Trophoblast cell (in vitro differentiated cells and primary cell): ENCODE data around the gene TEX13A.

ENCODE experiments used
- DNase-seq, 2 donors: peaks; one replicate each; pipeline ENCODE4 v3.0.0-alpha.2; 2016
- H2AFZ ChIP-seq: 2 replicates; pipeline ENCODE4 v1.6.1; 2013; ENCODE audit warnings: low read length, moderate library complexity, mild to moderate bottlenecking; ENCODE audit not compliant: insufficient read depth, poor library complexity
- H2AK5ac ChIP-seq: 2 replicates; pipeline ENCODE4 v1.6.1; 2013; ENCODE audit warnings: mild to moderate bottlenecking, low read length
- H2BK120ac ChIP-seq: 2 replicates; pipeline ENCODE4 v1.6.1; 2013; ENCODE audit warnings: low read length, mild to moderate bottlenecking, moderate library complexity; ENCODE audit not compliant: insufficient read depth, poor library complexity
- H2BK12ac ChIP-seq: 2 replicates; pipeline ENCODE4 v1.6.1; 2013; ENCODE audit warnings: mild to moderate bottlenecking, low read length, moderate library complexity
- H2BK5ac ChIP-seq: 2 replicates; pipeline ENCODE4 v1.6.1; 2013; ENCODE audit warnings: low read length, low read depth, moderate library complexity, mild to moderate bottlenecking; ENCODE audit not compliant: poor library complexity
- H3K14ac ChIP-seq: 2 replicates; pipeline ENCODE4 v1.6.1; 2013; ENCODE audit warnings: mild to moderate bottlenecking, low read length
- H3K18ac ChIP-seq: 2 replicates; pipeline ENCODE4 v1.6.1; 2013; ENCODE audit warnings: mild to moderate bottlenecking, low read length
- H3K23ac ChIP-seq: 2 replicates; pipeline ENCODE4 v1.6.1; 2013; ENCODE audit warnings: low read length
- H3K27ac ChIP-seq: 2 replicates; pipeline ENCODE4 v1.5.1; 2013; ENCODE audit warnings: low read depth, mild to moderate bottlenecking, inconsistent platforms, low read length, moderate library complexity
- H3K27me3 ChIP-seq: 2 replicates; pipeline ENCODE4 v1.6.1; 2013; ENCODE audit warnings: inconsistent platforms, mild to moderate bottlenecking, low read length, moderate library complexity; ENCODE audit not compliant: insufficient read depth
- H3K36me3 ChIP-seq, 2 experiments: 1 replicate in 1 of 2; 2 replicates in 1 of 2; pipeline ENCODE4 v1.6.1; 2013; ENCODE audit warnings: low read length in 2 of 2, mild to moderate bottlenecking in 2 of 2, moderate library complexity in 1 of 2; ENCODE audit not compliant: insufficient read depth in 2 of 2, control insufficient read depth in 1 of 2
- H3K4ac ChIP-seq: 2 replicates; pipeline ENCODE4 v1.6.1; 2013; ENCODE audit warnings: low read depth, mild to moderate bottlenecking, low read length, moderate library complexity
- H3K4me1 ChIP-seq, 2 experiments: 1 replicate in 1 of 2; 2 replicates in 1 of 2; pipeline ENCODE4 v1.6.1; 2013; ENCODE audit warnings: low read length in 2 of 2, mild to moderate bottlenecking in 2 of 2, moderate library complexity in 1 of 2; ENCODE audit not compliant: insufficient read depth in 2 of 2, control insufficient read depth in 1 of 2
- H3K4me2 ChIP-seq: 2 replicates; pipeline ENCODE4 v1.6.1; 2013; ENCODE audit warnings: inconsistent platforms, mild to moderate bottlenecking, low read length, moderate library complexity
- H3K4me3 ChIP-seq: 2 replicates; pipeline ENCODE4 v1.5.1; 2013; ENCODE audit warnings: mild to moderate bottlenecking, low read depth, low read length, inconsistent platforms
- H3K79me1 ChIP-seq: one replicate; pipeline ENCODE4 v1.6.1; 2013; ENCODE audit warnings: low read length
- H3K79me2 ChIP-seq: 2 replicates; pipeline ENCODE4 v1.6.1; 2013; ENCODE audit warnings: low read length, mild to moderate bottlenecking; ENCODE audit not compliant: control insufficient read depth, insufficient read depth, poor library complexity
- H3K9ac ChIP-seq: 2 replicates; pipeline ENCODE4 v1.6.1; 2013; ENCODE audit warnings: mild to moderate bottlenecking, low read length
- H3K9me3 ChIP-seq: 2 replicates; pipeline ENCODE4 v1.6.1; 2013; ENCODE audit warnings: low read depth, mild to moderate bottlenecking, control low read depth, inconsistent platforms, low read length; ENCODE audit not compliant: insufficient read depth
- H4K12ac ChIP-seq: 2 replicates; pipeline ENCODE4 v1.6.1; 2013; ENCODE audit warnings: low read depth, mild to moderate bottlenecking, low read length, moderate library complexity
- H4K8ac ChIP-seq: 2 replicates; pipeline ENCODE4 v1.6.1; 2013; ENCODE audit warnings: low read depth, mild to moderate bottlenecking, low read length, moderate library complexity
- H4K91ac ChIP-seq: one replicate; pipeline ENCODE4 v1.6.1; 2013; ENCODE audit warnings: low read depth, mild to moderate bottlenecking, low read length, moderate library complexity
- WGBS: extraction: QIAGEN DNeasy Blood & Tissue Kit; methylation state at CpG from one replicate; pipeline ENCODE4 v1.1.7; 2013; ENCODE audit warnings: missing lambda C conversion rate; ENCODE audit not compliant: insufficient read length, insufficient coverage; ENCODE audit errors: extremely low coverage; 5-methylcytosine and 5-hydroxymethylcytosine counted together

TEX13A gene

GRCh38 chrX:105265093-105265492 is 44.6 kb upstream of the TEX13A start:
- H3K23ac ChIP-seq = no peak overlapping the region
- no peak overlapping the region for H2BK5ac ChIP-seq
- DNase-seq = no peak
- no peak overlapping the region for H3K4ac ChIP-seq
- H4K8ac ChIP-seq = no peak overlapping the region
- H3K27ac ChIP-seq = no peak overlapping the region
- no peaks in the 10 kb centered on the region for H3K79me2 ChIP-seq
- no peak overlapping the region for H4K12ac ChIP-seq
- no peak overlapping the region for H2BK120ac ChIP-seq
- H4K91ac ChIP-seq = no peak overlapping the region
- H2AK5ac ChIP-seq = no peak overlapping the region
- no peak overlapping the region for H2BK12ac ChIP-seq
- no peak overlapping the region for H3K4me3 ChIP-seq
- no peak overlapping the region for H2AFZ ChIP-seq
- no peak overlapping the region for H3K4me2 ChIP-seq
- H3K9me3 ChIP-seq = no peaks in the 10 kb centered on the region
- no peaks in the 10 kb centered on the region for H3K4me1 ChIP-seq
- H3K27me3 ChIP-seq = no peaks in the 10 kb centered on the region
- no CpG with 5 or more reads among the region's 3 CpGs for WGBS
- no peak overlapping the region for H3K14ac ChIP-seq
- H3K79me1 ChIP-seq = no peaks in the 10 kb centered on the region
- H3K9ac ChIP-seq = no peak overlapping the region
- H3K36me3 ChIP-seq = no peaks in the 10 kb centered on the region
- H3K18ac ChIP-seq = no peak overlapping the region

DNA sequence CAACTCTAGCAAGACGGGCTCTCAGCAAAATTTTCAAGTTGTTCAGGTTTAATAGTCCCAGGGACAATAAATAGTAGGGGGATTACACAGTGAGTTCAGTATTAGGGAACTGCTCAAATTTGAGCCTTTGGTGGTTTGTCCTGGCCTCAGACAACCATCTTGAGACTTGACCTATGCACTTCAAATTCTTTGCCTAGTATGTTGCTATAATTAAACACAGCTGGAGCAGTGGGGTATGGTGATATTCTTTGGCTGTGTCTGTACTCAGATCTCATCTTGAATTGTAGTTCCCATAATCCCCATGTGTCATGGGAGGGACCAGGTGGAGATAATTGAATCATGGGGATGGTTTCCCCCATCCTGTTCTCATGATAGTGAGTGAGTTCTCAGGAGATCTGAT is 43.3 kb upstream of the TEX13A start:
- Histone ChIP-seq H3K27ac (no peak overlapping the region), H3K4me1 (no peaks in the 10 kb centered on the region), H3K27me3 (no peaks in the 10 kb centered on the region), H3K9me3 (no peaks in the 10 kb centered on the region), H3K4me3 (no peak overlapping the region), H2BK120ac (no peak overlapping the region), H3K9ac (no peak overlapping the region), H2AFZ (no peak overlapping the region), H4K91ac (no peak overlapping the region), H3K36me3 (no peaks in the 10 kb centered on the region), H2AK5ac (no peak overlapping the region), H4K8ac (no peak overlapping the region), H3K23ac (no peak overlapping the region), H3K79me1 (no peaks in the 10 kb centered on the region), H4K12ac (no peak overlapping the region), H3K79me2 (no peaks in the 10 kb centered on the region), H3K4ac (no peak overlapping the region), H3K4me2 (no peak overlapping the region), H2BK12ac (no peak overlapping the region), H2BK5ac (no peak overlapping the region), H3K14ac (no peak overlapping the region), H3K18ac (no peak overlapping the region)
- WGBS = no CpG with 5 or more reads among the region's 1 CpG
- DNase-seq = no peak

DNA sequence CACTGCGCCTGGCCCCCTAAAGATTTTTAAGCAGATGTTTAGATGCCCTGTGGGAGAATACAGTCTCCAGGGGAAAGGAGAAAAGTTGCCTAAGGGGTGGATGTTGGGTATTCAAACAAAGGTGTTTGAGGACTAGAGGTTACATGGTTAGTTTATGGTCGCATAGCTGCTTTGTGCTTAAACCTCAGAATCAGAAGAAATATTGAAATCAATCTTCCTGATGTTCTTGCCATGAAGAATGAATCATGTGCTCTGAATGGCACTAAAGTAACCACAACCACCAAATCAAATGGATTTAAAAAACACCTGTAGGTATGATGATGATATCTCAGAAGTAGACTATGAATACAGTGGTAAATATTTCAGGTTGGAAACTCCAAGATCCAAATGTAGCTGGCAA is 42.7 kb upstream of the TEX13A start:
- no peak overlapping the region for H4K12ac ChIP-seq
- H3K36me3 ChIP-seq = no peaks in the 10 kb centered on the region
- H3K27me3 ChIP-seq = no peaks in the 10 kb centered on the region
- H3K23ac ChIP-seq = no peak overlapping the region
- no peak overlapping the region for H2BK5ac ChIP-seq
- H2AFZ ChIP-seq = no peak overlapping the region
- no peak overlapping the region for H2BK12ac ChIP-seq
- H3K27ac ChIP-seq = no peak overlapping the region
- H4K8ac ChIP-seq = no peak overlapping the region
- H3K4me2 ChIP-seq = no peak overlapping the region
- H3K4me3 ChIP-seq = no peak overlapping the region
- DNase-seq = no peak
- no peak overlapping the region for H2BK120ac ChIP-seq
- H3K14ac ChIP-seq = no peak overlapping the region
- no peaks in the 10 kb centered on the region for H3K4me1 ChIP-seq
- no peak overlapping the region for H2AK5ac ChIP-seq
- no CpG with 5 or more reads among the region's 2 CpGs for WGBS
- H3K18ac ChIP-seq = no peak overlapping the region
- no peak overlapping the region for H3K9ac ChIP-seq
- H4K91ac ChIP-seq = no peak overlapping the region
- H3K79me2 ChIP-seq = no peaks in the 10 kb centered on the region
- no peak overlapping the region for H3K4ac ChIP-seq
- no peaks in the 10 kb centered on the region for H3K79me1 ChIP-seq
- H3K9me3 ChIP-seq = no peaks in the 10 kb centered on the region

DNA sequence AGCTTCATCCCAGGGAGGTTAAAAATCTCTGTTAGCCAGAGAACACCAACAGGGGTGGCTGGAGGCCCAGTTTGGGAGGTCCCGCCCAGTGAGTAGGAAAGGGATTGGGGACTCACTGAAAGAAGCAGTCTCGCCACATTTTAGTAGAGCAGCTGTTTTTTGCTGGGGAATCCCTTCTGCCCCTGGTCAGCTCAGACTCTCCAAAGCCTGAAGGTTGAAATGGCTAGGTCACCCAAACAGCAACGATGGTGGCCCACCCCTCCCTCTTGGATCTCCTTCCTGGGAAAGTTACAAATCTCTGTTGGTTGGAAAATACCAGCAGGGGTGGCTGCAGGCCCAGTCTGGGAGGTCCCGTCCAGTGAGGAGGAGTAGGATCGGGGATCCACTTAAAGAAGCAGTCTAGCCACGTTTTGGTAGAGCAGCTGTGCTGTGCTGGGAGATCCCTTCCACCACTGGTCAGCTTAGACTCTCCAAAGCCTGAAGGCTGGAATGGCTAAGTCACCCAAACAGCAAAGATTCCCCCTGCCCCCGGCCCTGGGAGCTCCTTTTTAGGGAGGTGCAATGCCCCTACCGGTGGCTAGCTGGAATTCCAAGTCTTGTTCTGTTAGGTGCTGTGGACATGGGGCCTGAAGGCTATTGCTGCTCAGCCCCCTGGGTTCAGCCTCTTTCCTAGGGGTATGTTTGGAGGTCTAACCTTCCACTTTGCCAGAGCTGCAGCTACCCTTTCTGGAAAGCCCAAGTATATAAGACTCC is 40.0 kb upstream of the TEX13A start:
- H3K4me1 ChIP-seq = no peaks in the 10 kb centered on the region
- H3K79me2 ChIP-seq = no peaks in the 10 kb centered on the region
- no peaks in the 10 kb centered on the region for H3K9me3 ChIP-seq
- no peak overlapping the region for H3K23ac ChIP-seq
- H2BK12ac ChIP-seq = no peak overlapping the region
- DNase-seq = no peak
- H3K27me3 ChIP-seq = no peaks in the 10 kb centered on the region
- no peaks in the 10 kb centered on the region for H3K36me3 ChIP-seq
- H2BK5ac ChIP-seq = no peak overlapping the region
- no peak overlapping the region for H2BK120ac ChIP-seq
- no peak overlapping the region for H3K9ac ChIP-seq
- no peak overlapping the region for H3K4me2 ChIP-seq
- H4K91ac ChIP-seq = no peak overlapping the region
- H3K4me3 ChIP-seq = no peak overlapping the region
- H3K4ac ChIP-seq = no peak overlapping the region
- H2AK5ac ChIP-seq = no peak overlapping the region
- H4K12ac ChIP-seq = no peak overlapping the region
- no peak overlapping the region for H4K8ac ChIP-seq
- no peaks in the 10 kb centered on the region for H3K79me1 ChIP-seq
- H3K14ac ChIP-seq = no peak overlapping the region
- H2AFZ ChIP-seq = no peak overlapping the region
- no peak overlapping the region for H3K18ac ChIP-seq
- WGBS = no CpG with 5 or more reads among the region's 8 CpGs
- H3K27ac ChIP-seq = no peak overlapping the region
